Neutrophil (primary cell): ENCODE measurements around the gene C1orf35.

Experiments
- H3K27ac ChIP-seq: fragments of 200-600 bp; sonication (generic); 2 replicates; pipeline ENCODE4 v1.5.1; 2016; ENCODE audit warnings: mild to moderate bottlenecking, moderate library complexity
- H3K27me3 ChIP-seq: fragments of 200-600 bp; sonication (generic); 2 replicates; pipeline ENCODE4 v1.6.0; 2016; ENCODE audit warnings: mild to moderate bottlenecking
- H3K36me3 ChIP-seq: fragments of 200-600 bp; sonication (generic); 2 replicates; pipeline ENCODE4 v1.5.1; 2017
- H3K4me1 ChIP-seq, 2 experiments: fragments of 200-600 bp in 1 of 2; sonication (generic) in 1 of 2; 1 replicate in 1 of 2; 2 replicates in 1 of 2; pipeline versions ENCODE4 v1.5.1 to v1.6.1; 2013 to 2016; ENCODE audit warnings: low read depth in 1 of 2, low read length in 1 of 2, mild to moderate bottlenecking in 1 of 2, moderate library complexity in 1 of 2; ENCODE audit not compliant: control insufficient read depth in 1 of 2, insufficient read depth in 1 of 2
- H3K4me3 ChIP-seq, 2 experiments: fragments of 200-600 bp in 1 of 2; sonication (generic) in 1 of 2; 1 replicate in 1 of 2; 2 replicates in 1 of 2; pipeline ENCODE4 v1.5.1; 2013 to 2016; ENCODE audit warnings: low read depth in 1 of 2, low read length in 1 of 2, mild to moderate bottlenecking in 1 of 2, moderate library complexity in 1 of 2
- H3K9me3 ChIP-seq: fragments of 200-600 bp; sonication (generic); 2 replicates; pipeline ENCODE4 v1.5.1; 2016
- CTCF ChIP-seq: fragments of 200-600 bp; sonication (generic); IDR thresholded peaks from 2 replicates; pipeline ENCODE4 v1.5.1; 2016; ENCODE audit warnings: antibody characterized with exemption

The C1orf35 gene

GRCh38 chr1:228088586-228089498 is 14.3 kb downstream of the C1orf35 start:
- TF ChIP-seq CTCF, result peak; percentile 21
- H3K27ac ChIP-seq, result peak overlapping the region; percentile 88

GRCh38 chr1:228087771-228088251 is 15.3 kb downstream of the C1orf35 start:
- TF ChIP-seq CTCF, result no peak
- Histone ChIP-seq H3K4me1 (peaks cover 94 to 97% of the 10 kb centered on the region in 2 experiments), H3K9me3 (no peaks in the 10 kb centered on the region), H3K36me3 (peaks cover 4% of the 10 kb centered on the region), H3K27ac (peak overlapping the region; percentile 88), H3K4me3 (peak overlapping the region; percentile 1 to 33), H3K27me3 (no peaks in the 10 kb centered on the region)

More at GRCh38 chr1:228088586-228089498, 14.3 kb downstream of the C1orf35 start:
- H3K9me3 ChIP-seq, result no peaks in the 10 kb centered on the region
- H3K4me3 ChIP-seq, result peak overlapping the region; percentile 30 to 33
- H3K36me3 ChIP-seq, result peaks cover 9% of the 10 kb centered on the region
- peaks cover 90 to 92% of the 10 kb centered on the region in 2 experiments for H3K4me1 ChIP-seq
- no peaks in the 10 kb centered on the region for H3K27me3 ChIP-seq

GRCh38 chr1:228085287-228085951 is 17.7 kb downstream of the C1orf35 start:
- H3K36me3 ChIP-seq, result no peaks in the 10 kb centered on the region
- peaks cover 79 to 81% of the 10 kb centered on the region in 2 experiments for H3K4me1 ChIP-seq
- peak overlapping the region in 1 of 2 experiments; percentile 6 for H3K4me3 ChIP-seq
- no peaks in the 10 kb centered on the region for H3K9me3 ChIP-seq
- peak overlapping the region; percentile 97 for H3K27ac ChIP-seq
- H3K27me3 ChIP-seq, result no peaks in the 10 kb centered on the region
- TF ChIP-seq CTCF, result no peak

GRCh38 chr1:228084797-228085196 is 18.3 kb downstream of the C1orf35 start:
- Histone ChIP-seq H3K4me3 (peak overlapping the region; percentile 90 to 97), H3K4me1 (peaks cover 73 to 75% of the 10 kb centered on the region in 2 experiments)

More at GRCh38 chr1:228084797-228085196, 18.3 kb downstream of the C1orf35 start:
- Histone ChIP-seq H3K36me3 (no peaks in the 10 kb centered on the region), H3K27me3 (no peaks in the 10 kb centered on the region), H3K27ac (peak overlapping the region; percentile 97), H3K9me3 (no peaks in the 10 kb centered on the region)
- no peak for TF ChIP-seq CTCF
